ENCODE data around the gene NUDT5.

NUDT5 gene

GRCh38 chr10:12191715-12192114, 4.0 kb downstream of the NUDT5 start:
- ATAC-seq, result no peak
- TF ChIP-seq GLIS3 (CRISPR knock-in tag; IDR thresholded peaks at IDR 0.05) (no peak), BACH2 (CRISPR knock-in tag; IDR thresholded peaks at IDR 0.05; ENCODE audit: borderline replicate concordance) (no peak), OSR1 (CRISPR knock-in tag; IDR thresholded peaks at IDR 0.05) (no peak), CREB5 (CRISPR knock-in tag; IDR thresholded peaks at IDR 0.05; ENCODE audit: low read depth) (no peak), TOX (CRISPR knock-in tag; IDR thresholded peaks at IDR 0.05; ENCODE audit: borderline replicate concordance) (no peak), CSRNP3 (CRISPR knock-in tag; IDR thresholded peaks at IDR 0.05) (no peak), RARB (CRISPR knock-in tag; IDR thresholded peaks at IDR 0.05) (no peak)
- TF ChIP-seq, protein P1, sequence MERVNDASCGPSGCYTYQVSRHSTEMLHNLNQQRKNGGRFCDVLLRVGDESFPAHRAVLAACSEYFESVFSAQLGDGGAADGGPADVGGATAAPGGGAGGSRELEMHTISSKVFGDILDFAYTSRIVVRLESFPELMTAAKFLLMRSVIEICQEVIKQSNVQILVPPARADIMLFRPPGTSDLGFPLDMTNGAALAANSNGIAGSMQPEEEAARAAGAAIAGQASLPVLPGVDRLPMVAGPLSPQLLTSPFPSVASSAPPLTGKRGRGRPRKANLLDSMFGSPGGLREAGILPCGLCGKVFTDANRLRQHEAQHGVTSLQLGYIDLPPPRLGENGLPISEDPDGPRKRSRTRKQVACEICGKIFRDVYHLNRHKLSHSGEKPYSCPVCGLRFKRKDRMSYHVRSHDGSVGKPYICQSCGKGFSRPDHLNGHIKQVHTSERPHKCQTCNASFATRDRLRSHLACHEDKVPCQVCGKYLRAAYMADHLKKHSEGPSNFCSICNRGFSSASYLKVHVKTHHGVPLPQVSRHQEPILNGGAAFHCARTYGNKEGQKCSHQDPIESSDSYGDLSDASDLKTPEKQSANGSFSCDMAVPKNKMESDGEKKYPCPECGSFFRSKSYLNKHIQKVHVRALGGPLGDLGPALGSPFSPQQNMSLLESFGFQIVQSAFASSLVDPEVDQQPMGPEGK (CRISPR knock-in tag; IDR thresholded peaks at IDR 0.05; ENCODE audit: borderline replicate concordance), result no peak

- ATAC-seq, result no peak
Measured at GRCh38 chr10:12189426-12189825, 6.3 kb downstream of the NUDT5 start.

DNA sequence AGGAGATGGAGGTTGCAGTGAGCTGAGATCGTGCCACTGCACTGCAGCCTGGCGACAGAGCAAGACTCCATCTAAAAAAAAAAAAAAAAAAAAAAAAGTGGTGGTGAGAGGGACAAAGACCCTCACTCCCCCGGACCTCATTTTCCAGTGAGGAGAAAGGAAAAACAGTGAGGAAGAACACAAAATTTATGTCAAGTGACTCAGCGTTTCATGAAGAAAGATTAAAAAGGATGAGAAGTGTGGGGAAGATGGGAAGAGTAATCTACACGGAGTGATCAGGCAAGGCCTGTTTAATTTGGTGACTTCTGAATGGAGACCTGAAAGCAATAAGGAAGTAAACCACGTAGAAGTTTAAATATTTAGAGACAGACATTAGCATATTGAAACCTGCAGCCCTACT, 7.0 kb downstream of the NUDT5 start:
- ATAC-seq, result no peak
- TF ChIP-seq SNAI2 (CRISPR knock-in tag; IDR thresholded peaks at IDR 0.05), result no peak
- TF ChIP-seq, protein P2, sequence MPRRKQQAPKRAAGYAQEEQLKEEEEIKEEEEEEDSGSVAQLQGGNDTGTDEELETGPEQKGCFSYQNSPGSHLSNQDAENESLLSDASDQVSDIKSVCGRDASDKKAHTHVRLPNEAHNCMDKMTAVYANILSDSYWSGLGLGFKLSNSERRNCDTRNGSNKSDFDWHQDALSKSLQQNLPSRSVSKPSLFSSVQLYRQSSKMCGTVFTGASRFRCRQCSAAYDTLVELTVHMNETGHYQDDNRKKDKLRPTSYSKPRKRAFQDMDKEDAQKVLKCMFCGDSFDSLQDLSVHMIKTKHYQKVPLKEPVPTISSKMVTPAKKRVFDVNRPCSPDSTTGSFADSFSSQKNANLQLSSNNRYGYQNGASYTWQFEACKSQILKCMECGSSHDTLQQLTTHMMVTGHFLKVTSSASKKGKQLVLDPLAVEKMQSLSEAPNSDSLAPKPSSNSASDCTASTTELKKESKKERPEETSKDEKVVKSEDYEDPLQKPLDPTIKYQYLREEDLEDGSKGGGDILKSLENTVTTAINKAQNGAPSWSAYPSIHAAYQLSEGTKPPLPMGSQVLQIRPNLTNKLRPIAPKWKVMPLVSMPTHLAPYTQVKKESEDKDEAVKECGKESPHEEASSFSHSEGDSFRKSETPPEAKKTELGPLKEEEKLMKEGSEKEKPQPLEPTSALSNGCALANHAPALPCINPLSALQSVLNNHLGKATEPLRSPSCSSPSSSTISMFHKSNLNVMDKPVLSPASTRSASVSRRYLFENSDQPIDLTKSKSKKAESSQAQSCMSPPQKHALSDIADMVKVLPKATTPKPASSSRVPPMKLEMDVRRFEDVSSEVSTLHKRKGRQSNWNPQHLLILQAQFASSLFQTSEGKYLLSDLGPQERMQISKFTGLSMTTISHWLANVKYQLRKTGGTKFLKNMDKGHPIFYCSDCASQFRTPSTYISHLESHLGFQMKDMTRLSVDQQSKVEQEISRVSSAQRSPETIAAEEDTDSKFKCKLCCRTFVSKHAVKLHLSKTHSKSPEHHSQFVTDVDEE (CRISPR knock-in tag; IDR thresholded peaks at IDR 0.05), result no peak
- no peak for TF ChIP-seq POU6F1 (CRISPR knock-in tag; IDR thresholded peaks at IDR 0.05; ENCODE audit: borderline replicate concordance, low read depth)
- TF ChIP-seq ZFP3 (CRISPR knock-in tag; IDR thresholded peaks at IDR 0.05), result no peak
- TF ChIP-seq RARB (CRISPR knock-in tag; IDR thresholded peaks at IDR 0.05), result no peak
- no peak for TF ChIP-seq ISL1 (CRISPR knock-in tag; IDR thresholded peaks at IDR 0.05)
- TF ChIP-seq ZNF8 (CRISPR knock-in tag; IDR thresholded peaks at IDR 0.05), result no peak
- no peak for TF ChIP-seq ZFP30 (CRISPR knock-in tag; IDR thresholded peaks at IDR 0.05)
- TF ChIP-seq, protein P1 (CRISPR knock-in tag; IDR thresholded peaks at IDR 0.05; ENCODE audit: borderline replicate concordance), result no peak

More at GRCh38 chr10:12189426-12189825, 6.3 kb downstream of the NUDT5 start:
- TF ChIP-seq ZNF565 (CRISPR knock-in tag; conservative IDR thresholded peaks at IDR 0.05; ENCODE audit: low read depth) (no peak), ZFP3 (CRISPR knock-in tag; IDR thresholded peaks at IDR 0.05) (no peak), TOX (CRISPR knock-in tag; IDR thresholded peaks at IDR 0.05; ENCODE audit: borderline replicate concordance) (no peak), BACH2 (CRISPR knock-in tag; IDR thresholded peaks at IDR 0.05; ENCODE audit: borderline replicate concordance) (no peak), ZFP30 (CRISPR knock-in tag; IDR thresholded peaks at IDR 0.05) (no peak), RARB (CRISPR knock-in tag; IDR thresholded peaks at IDR 0.05) (no peak), POU6F1 (CRISPR knock-in tag; IDR thresholded peaks at IDR 0.05; ENCODE audit: borderline replicate concordance, low read depth) (no peak), ZNF8 (CRISPR knock-in tag; IDR thresholded peaks at IDR 0.05) (no peak)
- TF ChIP-seq, protein P2 (CRISPR knock-in tag; IDR thresholded peaks at IDR 0.05), result no peak
